Measurements from ENCODE around the gene SNUPN. TPM values are rescaled to one million over a fixed set of nuclear protein-coding genes. Genes with fewer than 3 reads are reported as not detected.

SNUPN gene
- polyA plus RNA-seq, 1 of the 3 experiments (the other 2 are of a cell fraction) = 31.7 TPM

- H3K4me2 ChIP-seq = peak overlapping the region; percentile 50; the same call in 1 of the 2 replicates
- no peaks in the 10 kb centered on the region for H3K9me3 ChIP-seq
- no peaks in the 10 kb centered on the region for H3K36me3 ChIP-seq (replicated peaks in 1 of 2; ENCODE audit: control insufficient read depth in 1 of 2, insufficient read depth in 2 of 2, low read length in 1 of 2)
- peaks cover 18% of the 10 kb centered on the region for H3F3A ChIP-seq (replicated peaks; ENCODE audit: insufficient read depth)
- WGBS (ENCODE audit: low lambda C conversion rate) = 42% methylated on average over 10 of the region's 14 CpGs
- H3K9ac ChIP-seq = peak overlapping the region; percentile 31; the same call in 1 of the 2 replicates
- peak overlapping the region in 1 of 2 experiments; percentile 28; a peak in 2 of 4 replicates for H3K27ac ChIP-seq (ENCODE audit: low read depth in 2 of 2, low read length in 1 of 2)
- H3K79me2 ChIP-seq (ENCODE audit: insufficient read depth) = peaks cover 27% of the 10 kb centered on the region
- ChIA-PET POLR2A (no interaction called here), CTCF (interaction anchor here (0.8 to 1.4 kb wide), 4 partner anchors 16 to 144 kb away, joined by 3 read pairs; no protein-coding TSS in a partner anchor)
- H3K9me2 ChIP-seq = no peaks in the 10 kb centered on the region
- no peak overlapping the region for H3K4me3 ChIP-seq (ENCODE audit: low read depth in 2 of 2, low read length in 1 of 2)
- H3K4me1 ChIP-seq (ENCODE audit: control insufficient read depth in 1 of 2, insufficient read depth in 2 of 2, low read depth in 1 of 2, low read length in 1 of 2) = peaks cover 25 to 48% of the 10 kb centered on the region in 2 experiments; a peak in 3 of 4 replicates
- no peak overlapping the region for H2AFZ ChIP-seq (ENCODE audit: low read depth)
- no peak for DNase-seq
- H4K20me1 ChIP-seq (ENCODE audit: insufficient read depth) = no peaks in the 10 kb centered on the region
- H3K27me3 ChIP-seq (ENCODE audit: insufficient read depth) = no peaks in the 10 kb centered on the region
- TF ChIP-seq RFX5 (IDR thresholded peaks at IDR 0.05; ENCODE audit: low read length) = no peak
- TF ChIP-seq MEF2A (IDR thresholded peaks at IDR 0.05; ENCODE audit: borderline replicate concordance, low read depth) = no peak
- no peak for TF ChIP-seq RXRA (IDR thresholded peaks at IDR 0.05; ENCODE audit: borderline replicate concordance, low read depth)
- no peak for TF ChIP-seq RCOR1 (IDR thresholded peaks at IDR 0.05; ENCODE audit: low read length)
- TF ChIP-seq CHD2 (IDR thresholded peaks at IDR 0.05; ENCODE audit: low read length, partially characterized antibody) = no peak
- no peak for TF ChIP-seq YY1 (IDR thresholded peaks at IDR 0.05; ENCODE audit: low read depth)
- TF ChIP-seq ZBTB33 (IDR thresholded peaks at IDR 0.05; ENCODE audit: borderline replicate concordance, low read depth) = no peak
- TF ChIP-seq FOSL2 (IDR thresholded peaks at IDR 0.05; ENCODE audit: borderline replicate concordance, low read depth) = no peak
- TF ChIP-seq SIN3A (IDR thresholded peaks at IDR 0.05; ENCODE audit: borderline replicate concordance, low read depth, low read length) = no peak
- no peak for TF ChIP-seq GATA2 (CRISPR knock-in tag; IDR thresholded peaks at IDR 0.05)
- TF ChIP-seq FOXJ3 (CRISPR knock-in tag; IDR thresholded peaks at IDR 0.05) = no peak
- TF ChIP-seq GABPA (IDR thresholded peaks at IDR 0.05; ENCODE audit: low read depth) = no peak
- no peak for TF ChIP-seq EZH2phosphoT487 (IDR thresholded peaks at IDR 0.05; ENCODE audit: borderline replicate concordance, low read depth)
- TF ChIP-seq USF1 (IDR thresholded peaks at IDR 0.05; ENCODE audit: borderline replicate concordance, low read depth) = no peak
- TF ChIP-seq PBX3 (IDR thresholded peaks at IDR 0.05) = peak; percentile 29; the same call in 1 of the 2 replicates
- no peak for TF ChIP-seq REST (IDR thresholded peaks at IDR 0.05; ENCODE audit: low read depth, low read length)
- peak in 1 of 2 experiments; percentile 17; a peak in 1 of 4 replicates for TF ChIP-seq EP300 (IDR thresholded peaks at IDR 0.05; ENCODE audit: borderline replicate concordance in 1 of 2, low read depth in 1 of 2, low read length in 1 of 2)
- no peak for TF ChIP-seq TAF1 (IDR thresholded peaks at IDR 0.05; ENCODE audit: borderline replicate concordance, low read depth, low read length)
- 0 out of 2 replicates have a peak, but pooled peaks have one; percentile 18 for TF ChIP-seq MAX (IDR thresholded peaks at IDR 0.05; ENCODE audit: low read depth)
- peak; percentile 63 for TF ChIP-seq NFIC (IDR thresholded peaks at IDR 0.05; ENCODE audit: borderline replicate concordance)
- TF ChIP-seq TCF12 (IDR thresholded peaks at IDR 0.05) = peak; percentile 79
- no peak for TF ChIP-seq FOXM1 (IDR thresholded peaks at IDR 0.05; ENCODE audit: low read depth)
- no peak for TF ChIP-seq USF2 (IDR thresholded peaks at IDR 0.05; ENCODE audit: borderline replicate concordance, low read depth, low read length)
Measured at GRCh38 chr15:75669191-75669878, 43.8 kb upstream of the SNUPN start.

Data from SK-N-SH (cell line).